DOHH2 (cell line): ENCODE results near the gene ATP10A.

Experiments used
- CTCF ChIP-seq: fragments of 200-600 bp; sonication (generic); IDR thresholded peaks from one replicate; pipeline ENCODE4 v1.5.1; 2014; ENCODE audit warnings: antibody characterized with exemption, mild to moderate bottlenecking, low read depth, low read length; ENCODE audit not compliant: poor library complexity, severe bottlenecking
- EZH2phosphoT487 ChIP-seq: fragments of 200-600 bp; sonication (generic); IDR thresholded peaks from 2 replicates; pipeline ENCODE4 v1.6.1; 2017; ENCODE audit warnings: borderline replicate concordance, mild to moderate bottlenecking, antibody characterized with exemption, low read length, moderate library complexity, mixed read lengths

GRCh38 chr15:25668901-25669300 lies 194.2 kb downstream of the ATP10A start:
- TF ChIP-seq CTCF (no peak), EZH2phosphoT487 (no peak)
